ENCODE measurements around the gene LONRF3. TPM values are rescaled to one million over a fixed set of nuclear protein-coding genes. Genes with fewer than 3 reads are reported as not detected.

Gene LONRF3
- total RNA-seq, 3 donors from 2014 or later = 13.6 to 16.0 (median 15.1) TPM

DNA sequence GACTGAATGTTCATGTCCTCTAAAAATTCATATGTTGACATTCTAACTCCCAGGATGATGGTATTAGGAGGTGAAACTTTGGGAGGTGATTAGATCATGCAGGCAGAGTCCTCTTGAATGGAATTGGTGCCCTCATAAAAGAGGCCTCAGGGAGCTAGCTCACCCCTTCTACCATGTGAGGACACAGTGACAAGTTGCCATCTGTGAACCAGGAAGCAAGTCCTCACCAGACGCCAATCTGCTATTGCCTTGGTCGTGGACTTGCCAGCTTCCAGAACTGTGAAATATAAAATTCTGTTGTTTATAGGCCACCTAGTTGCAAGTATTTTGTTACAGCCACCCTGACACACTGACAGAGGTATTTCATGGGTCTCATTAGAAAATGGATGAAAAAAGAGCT, 28.5 kb upstream of the LONRF3 start:
- H3K4me3 ChIP-seq = no peak overlapping the region
- DNase-seq (ENCODE audit: low spot score in 2 of 2) = no peak
- H3K9me3 ChIP-seq = no peaks in the 10 kb centered on the region
- no peaks in the 10 kb centered on the region for H3K36me3 ChIP-seq
- H3K27ac ChIP-seq = no peak overlapping the region
- no peaks in the 10 kb centered on the region for H3K4me1 ChIP-seq
- TF ChIP-seq POLR2A (IDR thresholded peaks at IDR 0.05) (no peak), POLR2AphosphoS5 (IDR thresholded peaks at IDR 0.05) (no peak)
- TF ChIP-seq, protein P1, sequence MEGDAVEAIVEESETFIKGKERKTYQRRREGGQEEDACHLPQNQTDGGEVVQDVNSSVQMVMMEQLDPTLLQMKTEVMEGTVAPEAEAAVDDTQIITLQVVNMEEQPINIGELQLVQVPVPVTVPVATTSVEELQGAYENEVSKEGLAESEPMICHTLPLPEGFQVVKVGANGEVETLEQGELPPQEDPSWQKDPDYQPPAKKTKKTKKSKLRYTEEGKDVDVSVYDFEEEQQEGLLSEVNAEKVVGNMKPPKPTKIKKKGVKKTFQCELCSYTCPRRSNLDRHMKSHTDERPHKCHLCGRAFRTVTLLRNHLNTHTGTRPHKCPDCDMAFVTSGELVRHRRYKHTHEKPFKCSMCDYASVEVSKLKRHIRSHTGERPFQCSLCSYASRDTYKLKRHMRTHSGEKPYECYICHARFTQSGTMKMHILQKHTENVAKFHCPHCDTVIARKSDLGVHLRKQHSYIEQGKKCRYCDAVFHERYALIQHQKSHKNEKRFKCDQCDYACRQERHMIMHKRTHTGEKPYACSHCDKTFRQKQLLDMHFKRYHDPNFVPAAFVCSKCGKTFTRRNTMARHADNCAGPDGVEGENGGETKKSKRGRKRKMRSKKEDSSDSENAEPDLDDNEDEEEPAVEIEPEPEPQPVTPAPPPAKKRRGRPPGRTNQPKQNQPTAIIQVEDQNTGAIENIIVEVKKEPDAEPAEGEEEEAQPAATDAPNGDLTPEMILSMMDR (IDR thresholded peaks at IDR 0.05) = no peak
- intact Hi-C loops (cut with DNase I; ENCODE audit: low total_unique reads) = no loop called here
- H3K27me3 ChIP-seq = peaks cover 0 to 17% of the 10 kb centered on the region in 2 donors

DNA sequence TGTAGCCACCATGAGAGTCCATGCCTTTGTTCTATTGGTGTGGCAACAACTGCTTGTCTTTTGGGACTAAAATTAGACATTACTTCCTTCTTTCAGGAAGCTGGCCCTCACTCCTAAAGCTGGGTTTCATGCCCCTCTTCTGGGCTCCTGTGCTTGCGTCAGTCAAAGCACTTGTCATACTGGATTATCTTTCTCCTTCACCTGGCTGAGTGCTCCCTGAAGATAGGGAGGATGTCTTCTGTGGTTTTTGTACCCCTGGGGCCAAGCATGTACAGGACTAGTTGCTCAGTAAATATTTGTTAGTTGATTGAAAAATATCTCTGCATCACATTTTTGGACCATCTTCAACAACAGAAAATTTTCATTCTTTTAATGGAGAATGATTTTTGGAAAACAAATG, 26.1 kb upstream of the LONRF3 start:
- no peaks in the 10 kb centered on the region for H3K9me3 ChIP-seq
- no peaks in the 10 kb centered on the region for H3K4me1 ChIP-seq
- intact Hi-C loops (cut with DNase I; ENCODE audit: low total_unique reads) = no loop called here
- H3K27ac ChIP-seq = no peak overlapping the region
- H3K4me3 ChIP-seq = no peak overlapping the region
- no peak for DNase-seq (ENCODE audit: low spot score in 2 of 2)
- no peak for TF ChIP-seq POLR2AphosphoS5 (IDR thresholded peaks at IDR 0.05)
- TF ChIP-seq, protein P1 (IDR thresholded peaks at IDR 0.05) = no peak
- TF ChIP-seq POLR2A (IDR thresholded peaks at IDR 0.05) = no peak
- H3K36me3 ChIP-seq = no peaks in the 10 kb centered on the region
- H3K27me3 ChIP-seq = peaks cover 0 to 24% of the 10 kb centered on the region in 2 donors

DNA sequence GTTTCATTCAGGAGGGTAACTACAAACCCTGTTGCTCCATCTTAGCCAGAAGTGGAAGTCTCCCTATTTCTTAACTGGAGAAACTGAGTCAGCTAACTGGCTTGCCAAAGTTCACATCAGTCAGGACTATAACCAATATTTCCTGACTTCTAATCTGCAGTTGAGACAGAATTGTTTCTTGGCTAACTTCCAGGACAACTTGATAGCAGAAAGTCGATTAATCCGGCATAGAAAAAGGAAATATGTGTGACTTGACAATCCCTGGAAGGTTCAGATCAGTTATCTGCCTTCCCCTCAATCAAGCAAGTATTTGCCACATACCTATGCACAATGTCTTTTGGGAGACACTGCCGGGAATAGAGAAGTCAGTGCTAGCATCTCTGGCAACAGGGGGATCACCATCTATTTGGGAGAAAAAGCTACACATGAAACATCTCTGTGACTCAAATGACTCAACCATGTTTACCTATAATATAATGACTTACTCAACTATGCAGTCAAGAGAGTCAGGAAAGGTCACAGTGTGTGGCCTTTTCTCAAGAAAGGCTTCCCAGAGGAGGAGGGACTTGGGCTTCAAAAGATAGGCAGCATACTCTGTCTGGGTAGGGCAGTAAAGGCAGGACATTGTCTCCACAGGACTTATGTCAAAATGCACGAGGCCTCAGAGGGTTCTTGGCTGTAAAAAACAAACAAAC, 12.4 kb upstream of the LONRF3 start:
- no peak for TF ChIP-seq POLR2AphosphoS5 (IDR thresholded peaks at IDR 0.05)
- TF ChIP-seq POLR2A (IDR thresholded peaks at IDR 0.05) = no peak
- TF ChIP-seq, protein P1 (IDR thresholded peaks at IDR 0.05) = no peak
- Histone ChIP-seq H3K27me3 (peaks cover 0 to 24% of the 10 kb centered on the region in 2 donors), H3K36me3 (no peaks in the 10 kb centered on the region), H3K4me1 (no peaks in the 10 kb centered on the region), H3K4me3 (no peak overlapping the region), H3K27ac (no peak overlapping the region), H3K9me3 (no peaks in the 10 kb centered on the region)
- DNase-seq (ENCODE audit: low spot score in 2 of 2) = no peak
- intact Hi-C loops (cut with DNase I; ENCODE audit: low total_unique reads) = no loop called here

DNA sequence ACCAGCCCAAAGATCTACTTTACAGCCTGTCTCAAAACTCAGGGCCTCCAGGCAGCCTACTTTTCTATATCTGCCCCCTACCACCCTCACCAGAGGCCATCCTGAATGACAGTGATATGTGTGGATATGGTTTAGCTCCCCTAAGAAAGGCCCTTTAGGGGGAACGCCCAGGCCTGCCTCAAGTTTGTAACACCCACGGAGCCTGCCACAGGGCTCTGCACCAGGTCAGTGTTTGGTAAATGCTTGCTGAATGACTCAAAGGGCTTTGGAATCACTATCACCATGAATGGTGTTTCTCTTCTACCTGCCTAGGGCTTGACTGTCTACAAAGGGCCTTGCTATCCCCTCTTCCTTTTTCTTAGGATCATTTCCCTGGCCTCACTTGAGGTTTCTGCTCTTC, 11.3 kb upstream of the LONRF3 start:
- Histone ChIP-seq H3K4me1 (no peaks in the 10 kb centered on the region), H3K27ac (no peak overlapping the region), H3K36me3 (no peaks in the 10 kb centered on the region), H3K27me3 (peaks cover 0 to 21% of the 10 kb centered on the region in 2 donors), H3K4me3 (no peak overlapping the region), H3K9me3 (no peaks in the 10 kb centered on the region)
- intact Hi-C loops (cut with DNase I; ENCODE audit: low total_unique reads) = no loop called here
- no peak for DNase-seq (ENCODE audit: low spot score in 2 of 2)
- no peak for TF ChIP-seq POLR2A (IDR thresholded peaks at IDR 0.05)
- TF ChIP-seq POLR2AphosphoS5 (IDR thresholded peaks at IDR 0.05) = no peak
- TF ChIP-seq, protein P1 (IDR thresholded peaks at IDR 0.05) = no peak

DNA sequence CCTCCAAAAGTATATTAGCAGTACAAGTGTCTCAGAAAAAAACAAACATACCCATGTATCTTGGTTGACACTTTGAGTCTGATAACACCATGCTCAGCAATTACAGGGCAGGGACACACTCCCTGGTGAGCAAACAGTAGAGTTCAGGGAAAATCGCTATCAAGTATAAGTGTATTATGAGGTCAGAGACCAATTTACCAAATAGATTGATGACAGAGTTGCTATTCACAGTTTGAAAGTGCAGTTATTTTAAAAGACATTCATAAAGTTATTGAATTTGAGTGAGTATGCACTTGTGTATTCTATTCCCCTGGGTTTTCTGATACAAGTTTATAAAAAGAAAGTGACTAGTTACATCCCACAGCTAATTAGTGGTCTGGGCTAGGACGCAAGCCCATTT, 10.2 kb upstream of the LONRF3 start:
- DNase-seq (ENCODE audit: low spot score in 2 of 2) = no peak
- no peak for TF ChIP-seq POLR2AphosphoS5 (IDR thresholded peaks at IDR 0.05)
- no peak for TF ChIP-seq POLR2A (IDR thresholded peaks at IDR 0.05)
- TF ChIP-seq, protein P1 (IDR thresholded peaks at IDR 0.05) = no peak
- Histone ChIP-seq H3K9me3 (no peaks in the 10 kb centered on the region), H3K36me3 (no peaks in the 10 kb centered on the region), H3K4me3 (no peak overlapping the region), H3K27me3 (peaks cover 0 to 23% of the 10 kb centered on the region in 2 donors), H3K4me1 (no peaks in the 10 kb centered on the region), H3K27ac (no peak overlapping the region)
- intact Hi-C loops (cut with DNase I; ENCODE audit: low total_unique reads) = no loop called here
